ENCODE results near the gene WIPI1. TPM values are rescaled to one million over a fixed set of nuclear protein-coding genes. Genes with fewer than 3 reads are reported as not detected.
"Not testable (repeated sequence)": the region's sequence is repeated elsewhere in the genome, so short reads cannot be mapped to it uniquely, and the experiment has no call there.

WIPI1 gene
- total and polyA plus RNA-seq, 2 donors: 6.8 to 17.8 TPM

GRCh38 chr17:68425979-68426378 is 31.3 kb downstream of the WIPI1 start:
- DNase-seq (ENCODE audit: low read depth in 6 of 9, low spot score in 9 of 9): no peak
- no peak overlapping the region for H3K27ac ChIP-seq (ENCODE audit: low read depth in 1 of 2, low read length in 1 of 2)
- H3K4me3 ChIP-seq (ENCODE audit: low read length in 2 of 2): no peak overlapping the region
- peaks cover 0 to 2% of the 10 kb centered on the region in 2 donors for H3K36me3 ChIP-seq (ENCODE audit: control insufficient read depth in 2 of 2, insufficient read depth in 2 of 2, low read length in 1 of 2)
- WGBS: 97% methylated on average over 12 of the region's 12 CpGs
- no peaks in the 10 kb centered on the region for H3K4me1 ChIP-seq (ENCODE audit: control insufficient read depth in 2 of 2, insufficient read depth in 2 of 2, low read length in 2 of 2)
- no peaks in the 10 kb centered on the region for H3K9me3 ChIP-seq (ENCODE audit: control insufficient read depth in 2 of 2, insufficient read depth in 1 of 2, low read length in 1 of 2)
- no peaks in the 10 kb centered on the region for H3K27me3 ChIP-seq (ENCODE audit: control insufficient read depth in 2 of 2, insufficient read depth in 1 of 2, low read length in 1 of 2)

GRCh38 chr17:68424861-68425260 is 32.4 kb downstream of the WIPI1 start:
- no peak for DNase-seq (ENCODE audit: low read depth in 6 of 9, low spot score in 9 of 9)
- Histone ChIP-seq H3K36me3 (ENCODE audit: control insufficient read depth in 2 of 2, insufficient read depth in 2 of 2, low read length in 1 of 2) (peaks cover 0 to 6% of the 10 kb centered on the region in 2 donors), H3K4me3 (ENCODE audit: low read length in 2 of 2) (no peak overlapping the region), H3K4me1 (ENCODE audit: control insufficient read depth in 2 of 2, insufficient read depth in 2 of 2, low read length in 2 of 2) (no peaks in the 10 kb centered on the region), H3K9me3 (ENCODE audit: control insufficient read depth in 2 of 2, insufficient read depth in 1 of 2, low read length in 1 of 2) (no peaks in the 10 kb centered on the region), H3K27ac (ENCODE audit: low read depth in 1 of 2, low read length in 1 of 2) (no peak overlapping the region), H3K27me3 (ENCODE audit: control insufficient read depth in 2 of 2, insufficient read depth in 1 of 2, low read length in 1 of 2) (no peaks in the 10 kb centered on the region)
- WGBS: 94% methylated on average over 6 of the region's 6 CpGs

- Histone ChIP-seq H3K27ac (ENCODE audit: low read depth in 1 of 2, low read length in 1 of 2) (no peak overlapping the region), H3K27me3 (ENCODE audit: control insufficient read depth in 2 of 2, insufficient read depth in 1 of 2, low read length in 1 of 2) (no peaks in the 10 kb centered on the region), H3K36me3 (ENCODE audit: control insufficient read depth in 2 of 2, insufficient read depth in 2 of 2, low read length in 1 of 2) (peaks cover 0 to 6% of the 10 kb centered on the region in 2 donors), H3K4me1 (ENCODE audit: control insufficient read depth in 2 of 2, insufficient read depth in 2 of 2, low read length in 2 of 2) (no peaks in the 10 kb centered on the region), H3K4me3 (ENCODE audit: low read length in 2 of 2) (no peak overlapping the region), H3K9me3 (ENCODE audit: control insufficient read depth in 2 of 2, insufficient read depth in 1 of 2, low read length in 1 of 2) (no peaks in the 10 kb centered on the region)
- 98% methylated on average over 12 of the region's 12 CpGs for WGBS
- DNase-seq (ENCODE audit: low read depth in 6 of 9, low spot score in 9 of 9): no peak
Measured at GRCh38 chr17:68424203-68424602, 33.1 kb downstream of the WIPI1 start.

GRCh38 chr17:68423251-68423650 is 34.0 kb downstream of the WIPI1 start:
- Histone ChIP-seq H3K4me1 (ENCODE audit: control insufficient read depth in 2 of 2, insufficient read depth in 2 of 2, low read length in 2 of 2) (no peaks in the 10 kb centered on the region), H3K27me3 (ENCODE audit: control insufficient read depth in 2 of 2, insufficient read depth in 1 of 2, low read length in 1 of 2) (no peaks in the 10 kb centered on the region), H3K36me3 (ENCODE audit: control insufficient read depth in 2 of 2, insufficient read depth in 2 of 2, low read length in 1 of 2) (peaks cover 0 to 6% of the 10 kb centered on the region in 2 donors), H3K27ac (ENCODE audit: low read depth in 1 of 2, low read length in 1 of 2) (no peak overlapping the region), H3K4me3 (ENCODE audit: low read length in 2 of 2) (no peak overlapping the region), H3K9me3 (ENCODE audit: control insufficient read depth in 2 of 2, insufficient read depth in 1 of 2, low read length in 1 of 2) (no peaks in the 10 kb centered on the region)
- 96% methylated on average over 3 of the region's 3 CpGs for WGBS
- no peak for DNase-seq (ENCODE audit: low read depth in 6 of 9, low spot score in 9 of 9)

- Histone ChIP-seq H3K9me3 (ENCODE audit: control insufficient read depth in 2 of 2, insufficient read depth in 1 of 2, low read length in 1 of 2) (no peaks in the 10 kb centered on the region), H3K27me3 (ENCODE audit: control insufficient read depth in 2 of 2, insufficient read depth in 1 of 2, low read length in 1 of 2) (no peaks in the 10 kb centered on the region), H3K27ac (ENCODE audit: low read depth in 1 of 2, low read length in 1 of 2) (peak overlapping the region in 1 of 2 donors; percentile 33), H3K4me3 (ENCODE audit: low read length in 2 of 2) (no peak overlapping the region), H3K4me1 (ENCODE audit: control insufficient read depth in 2 of 2, insufficient read depth in 2 of 2, low read length in 2 of 2) (no peaks in the 10 kb centered on the region), H3K36me3 (ENCODE audit: control insufficient read depth in 2 of 2, insufficient read depth in 2 of 2, low read length in 1 of 2) (peaks cover 0 to 6% of the 10 kb centered on the region in 2 donors)
- WGBS: 99% methylated on average over 8 of the region's 8 CpGs
- no peak for DNase-seq (ENCODE audit: low read depth in 6 of 9, low spot score in 9 of 9)
Measured at GRCh38 chr17:68422821-68423220, 34.5 kb downstream of the WIPI1 start.

- Histone ChIP-seq H3K27me3 (ENCODE audit: control insufficient read depth in 2 of 2, insufficient read depth in 1 of 2, low read length in 1 of 2) (no peaks in the 10 kb centered on the region), H3K4me3 (ENCODE audit: low read length in 2 of 2) (no peak overlapping the region), H3K27ac (ENCODE audit: low read depth in 1 of 2, low read length in 1 of 2) (no peak overlapping the region), H3K9me3 (ENCODE audit: control insufficient read depth in 2 of 2, insufficient read depth in 1 of 2, low read length in 1 of 2) (no peaks in the 10 kb centered on the region), H3K36me3 (ENCODE audit: control insufficient read depth in 2 of 2, insufficient read depth in 2 of 2, low read length in 1 of 2) (peaks cover 0 to 4% of the 10 kb centered on the region in 2 donors), H3K4me1 (ENCODE audit: control insufficient read depth in 2 of 2, insufficient read depth in 2 of 2, low read length in 2 of 2) (no peaks in the 10 kb centered on the region)
- 89% methylated on average over 9 of the region's 9 CpGs for WGBS
- DNase-seq (ENCODE audit: low read depth in 6 of 9, low spot score in 9 of 9): no peak
Measured at GRCh38 chr17:68421486-68421885, 35.8 kb downstream of the WIPI1 start.

- Histone ChIP-seq H3K4me3 (ENCODE audit: low read length in 2 of 2) (no peak overlapping the region), H3K9me3 (ENCODE audit: control insufficient read depth in 2 of 2, insufficient read depth in 1 of 2, low read length in 1 of 2) (no peaks in the 10 kb centered on the region), H3K4me1 (ENCODE audit: control insufficient read depth in 2 of 2, insufficient read depth in 2 of 2, low read length in 2 of 2) (no peaks in the 10 kb centered on the region), H3K27ac (ENCODE audit: low read depth in 1 of 2, low read length in 1 of 2) (no peak overlapping the region), H3K36me3 (ENCODE audit: control insufficient read depth in 2 of 2, insufficient read depth in 2 of 2, low read length in 1 of 2) (peaks cover 0 to 4% of the 10 kb centered on the region in 2 donors), H3K27me3 (ENCODE audit: control insufficient read depth in 2 of 2, insufficient read depth in 1 of 2, low read length in 1 of 2) (no peaks in the 10 kb centered on the region)
- DNase-seq (ENCODE audit: low read depth in 6 of 9, low spot score in 9 of 9): no peak
- WGBS: 97% methylated on average over 14 of the region's 14 CpGs
Measured at GRCh38 chr17:68420065-68420464, 37.2 kb downstream of the WIPI1 start.

- H3K27ac ChIP-seq (ENCODE audit: low read depth in 1 of 2, low read length in 1 of 2): no peak overlapping the region
- no peaks in the 10 kb centered on the region for H3K9me3 ChIP-seq (ENCODE audit: control insufficient read depth in 2 of 2, insufficient read depth in 1 of 2, low read length in 1 of 2)
- H3K36me3 ChIP-seq (ENCODE audit: control insufficient read depth in 2 of 2, insufficient read depth in 2 of 2, low read length in 1 of 2): peaks cover 0 to 4% of the 10 kb centered on the region in 2 donors
- no peak overlapping the region for H3K4me3 ChIP-seq (ENCODE audit: low read length in 2 of 2)
- 93% methylated on average over 4 of the region's 4 CpGs for WGBS
- DNase-seq (ENCODE audit: low read depth in 6 of 9, low spot score in 9 of 9): no peak
- H3K4me1 ChIP-seq (ENCODE audit: control insufficient read depth in 2 of 2, insufficient read depth in 2 of 2, low read length in 2 of 2): no peaks in the 10 kb centered on the region
- H3K27me3 ChIP-seq (ENCODE audit: control insufficient read depth in 2 of 2, insufficient read depth in 1 of 2, low read length in 1 of 2): no peaks in the 10 kb centered on the region
Measured at GRCh38 chr17:68418876-68419275, 38.4 kb downstream of the WIPI1 start.

- no peaks in the 10 kb centered on the region for H3K9me3 ChIP-seq (ENCODE audit: control insufficient read depth in 2 of 2, insufficient read depth in 1 of 2, low read length in 1 of 2)
Measured at GRCh38 chr17:68417317-68417716, 40.0 kb downstream of the WIPI1 start.

GRCh38 chr17:68414901-68415300 is 42.4 kb downstream of the WIPI1 start:
- DNase-seq (ENCODE audit: low read depth in 6 of 9, low spot score in 9 of 9): peak in 1 of 9 donors; percentile 43
- H3K4me1 ChIP-seq (ENCODE audit: control insufficient read depth in 2 of 2, insufficient read depth in 2 of 2, low read length in 2 of 2); H3K27me3 ChIP-seq (ENCODE audit: control insufficient read depth in 2 of 2, insufficient read depth in 1 of 2, low read length in 1 of 2); H3K4me3 ChIP-seq (ENCODE audit: low read length in 2 of 2); H3K36me3 ChIP-seq (ENCODE audit: control insufficient read depth in 2 of 2, insufficient read depth in 2 of 2, low read length in 1 of 2); H3K9me3 ChIP-seq (ENCODE audit: control insufficient read depth in 2 of 2, insufficient read depth in 1 of 2, low read length in 1 of 2): not testable (repeated sequence)
- peak overlapping the region in 1 of 2 donors; percentile 56 for H3K27ac ChIP-seq (ENCODE audit: low read depth in 1 of 2, low read length in 1 of 2)

More at GRCh38 chr17:68417317-68417716, 40.0 kb downstream of the WIPI1 start:
- no peaks in the 10 kb centered on the region for H3K27me3 ChIP-seq (ENCODE audit: control insufficient read depth in 2 of 2, insufficient read depth in 1 of 2, low read length in 1 of 2)
- no peak overlapping the region for H3K4me3 ChIP-seq (ENCODE audit: low read length in 2 of 2)
- DNase-seq (ENCODE audit: low read depth in 6 of 9, low spot score in 9 of 9): no peak
- 98% methylated on average over 3 of the region's 3 CpGs for WGBS
- H3K4me1 ChIP-seq (ENCODE audit: control insufficient read depth in 2 of 2, insufficient read depth in 2 of 2, low read length in 2 of 2): no peaks in the 10 kb centered on the region
- H3K36me3 ChIP-seq (ENCODE audit: control insufficient read depth in 2 of 2, insufficient read depth in 2 of 2, low read length in 1 of 2): peaks cover 0 to 4% of the 10 kb centered on the region in 2 donors
- H3K27ac ChIP-seq (ENCODE audit: low read depth in 1 of 2, low read length in 1 of 2): no peak overlapping the region
